COLO668 (cell line): ENCODE data around the gene DLX5.
"Not testable (repeated sequence)": the region's sequence is repeated elsewhere in the genome, so short reads cannot be mapped to it uniquely, and the experiment has no call there.

ENCODE experiments used
- DNase-seq: peaks from one replicate; lab custom pipeline; 2025; ENCODE audit not compliant: unreplicated experiment; lab: John Stamatoyannopoulos, UW

DLX5 gene

GRCh38 chr7:97024209-97025129 is at the start of gene DLX5:
TSS of gene DLX5 (minus strand) at chr7:97024831. CDS start at chr7:97024623, 208 bp downstream.
- peak; percentile 77 for DNase-seq

- DNase-seq, result not testable (repeated sequence)
These were observed 47.4 kb upstream of the DLX5 start for GRCh38 chr7:97072025-97072424.

GRCh38 chr7:97064972-97065587 is 40.4 kb upstream of the DLX5 start:
- peak; percentile 42 for DNase-seq

- DNase-seq, result no peak
These were observed 39.4 kb upstream of the DLX5 start for GRCh38 chr7:97064020-97064419.

DNA sequence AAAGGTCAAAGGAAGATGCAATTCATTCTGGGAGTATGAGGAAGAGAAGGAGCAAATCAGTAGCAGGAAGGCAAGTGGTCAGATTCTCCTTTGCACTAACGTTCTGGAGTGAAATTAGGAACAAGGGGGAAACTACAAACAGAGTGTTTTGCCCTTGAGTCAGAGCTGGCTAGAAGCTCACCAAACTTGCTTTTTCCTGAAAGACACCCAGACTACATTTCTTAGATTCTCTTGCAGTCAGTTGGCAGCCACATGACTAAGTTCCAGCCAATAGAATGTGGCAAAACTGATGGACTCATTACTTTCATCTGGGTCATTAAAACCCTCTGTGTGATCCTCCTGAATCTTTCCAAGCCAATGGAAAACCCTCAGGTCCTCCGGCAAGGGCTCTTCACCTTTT is 18.6 kb upstream of the DLX5 start:
- DNase-seq, result no peak

- no peak for DNase-seq
These were observed 14.9 kb upstream of the DLX5 start for GRCh38 chr7:97039374-97040065.

GRCh38 chr7:97034213-97034852 is 9.7 kb upstream of the DLX5 start:
- DNase-seq, result not testable (repeated sequence)

- peak; percentile 78 for DNase-seq
These were observed 3.0 kb upstream of the DLX5 start for GRCh38 chr7:97027427-97028234.

- no peak for DNase-seq
These were observed 2.2 kb upstream of the DLX5 start for GRCh38 chr7:97026715-97027426.

DNA sequence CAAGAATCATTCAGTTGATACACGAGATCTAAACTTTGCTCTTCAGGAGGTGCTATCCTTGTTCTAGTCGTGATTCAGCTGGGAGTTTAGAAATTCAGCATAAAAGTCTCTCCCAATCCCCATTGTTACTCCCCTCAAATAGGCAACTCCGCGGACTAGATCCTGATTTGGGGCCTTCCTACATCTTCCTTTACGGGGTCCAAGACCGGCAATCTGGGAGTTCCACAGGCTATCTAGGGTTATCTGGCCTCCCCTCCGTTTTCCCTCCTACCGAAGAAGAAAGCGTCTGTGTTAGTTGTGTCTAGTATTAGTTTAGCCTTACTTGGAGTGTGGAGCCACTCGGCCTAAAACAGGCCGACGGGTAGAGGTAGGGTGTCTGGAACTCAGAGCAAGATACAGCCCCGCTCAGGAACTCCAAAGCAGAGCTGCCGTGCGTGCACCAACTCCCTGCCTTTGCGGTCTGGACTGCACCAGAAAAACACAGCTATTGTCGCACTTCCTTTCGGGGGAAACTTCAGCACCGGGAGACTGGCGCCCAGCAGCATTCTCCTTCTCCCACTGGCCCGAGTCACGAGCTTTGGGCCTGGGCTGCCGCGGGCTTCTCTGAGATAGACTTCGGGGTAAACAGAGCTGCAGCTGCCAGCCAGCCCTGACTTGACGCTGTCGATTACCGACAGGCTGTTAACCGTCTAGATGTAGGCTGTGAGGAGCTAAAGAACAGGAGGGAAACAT is 1.5 kb upstream of the DLX5 start:
- DNase-seq, result no peak

DNA sequence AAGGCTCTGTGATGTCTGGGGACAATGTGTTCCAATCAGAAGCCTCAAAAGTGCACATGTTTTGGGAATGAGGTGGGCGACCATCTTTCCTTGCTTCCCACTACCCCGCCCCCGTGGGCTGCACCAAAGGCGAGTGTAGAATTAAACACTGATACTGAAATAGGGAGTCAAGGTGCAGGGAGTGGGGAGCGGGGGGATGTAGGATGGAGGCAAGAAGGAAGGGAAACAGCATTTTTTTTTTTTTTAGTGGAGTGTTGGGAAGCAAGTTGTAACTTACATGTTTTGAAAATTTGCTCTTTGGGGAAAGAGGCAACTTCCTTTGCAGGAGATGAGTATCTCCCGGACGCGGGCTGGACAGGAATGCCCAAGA is 484 bp upstream of the DLX5 start:
- no peak for DNase-seq

GRCh38 chr7:97022491-97023306 is 1.9 kb downstream of the DLX5 start:
- no peak for DNase-seq

DNA sequence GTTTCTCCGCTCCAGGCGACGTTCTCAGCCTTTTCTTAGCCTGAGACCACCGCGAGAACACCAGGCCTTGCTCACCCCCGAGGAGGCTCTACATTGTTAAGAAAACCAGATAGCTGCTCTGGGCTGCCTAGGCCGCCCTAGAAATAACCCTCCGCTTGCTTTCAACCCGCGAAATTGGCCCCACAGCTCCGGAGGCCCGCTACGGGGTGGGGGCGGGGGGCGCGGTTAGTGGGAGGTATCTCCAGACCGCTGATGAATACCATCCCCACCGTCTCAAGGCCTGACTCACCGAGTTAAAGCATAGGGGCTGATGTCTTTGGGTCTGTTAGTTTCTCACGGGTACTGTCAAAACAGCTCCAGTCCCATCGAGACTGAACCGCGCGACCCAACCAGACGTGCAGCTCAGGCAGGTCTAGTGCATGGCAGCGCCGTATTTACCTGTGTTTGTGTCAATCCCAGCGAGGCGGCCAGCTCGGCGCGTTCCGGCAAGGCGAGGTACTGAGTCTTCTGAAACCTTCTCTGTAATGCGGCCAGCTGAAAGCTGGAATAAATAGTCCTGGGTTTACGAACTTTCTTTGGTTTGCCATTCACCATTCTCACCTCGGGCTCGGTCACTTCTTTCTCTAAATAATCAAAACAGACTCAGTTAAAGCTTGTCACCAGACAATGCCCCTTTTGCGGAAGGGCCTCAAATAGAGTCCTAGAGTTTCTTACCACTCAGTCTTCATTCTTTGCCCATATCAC is 2.7 kb downstream of the DLX5 start:
- DNase-seq, result no peak

DNA sequence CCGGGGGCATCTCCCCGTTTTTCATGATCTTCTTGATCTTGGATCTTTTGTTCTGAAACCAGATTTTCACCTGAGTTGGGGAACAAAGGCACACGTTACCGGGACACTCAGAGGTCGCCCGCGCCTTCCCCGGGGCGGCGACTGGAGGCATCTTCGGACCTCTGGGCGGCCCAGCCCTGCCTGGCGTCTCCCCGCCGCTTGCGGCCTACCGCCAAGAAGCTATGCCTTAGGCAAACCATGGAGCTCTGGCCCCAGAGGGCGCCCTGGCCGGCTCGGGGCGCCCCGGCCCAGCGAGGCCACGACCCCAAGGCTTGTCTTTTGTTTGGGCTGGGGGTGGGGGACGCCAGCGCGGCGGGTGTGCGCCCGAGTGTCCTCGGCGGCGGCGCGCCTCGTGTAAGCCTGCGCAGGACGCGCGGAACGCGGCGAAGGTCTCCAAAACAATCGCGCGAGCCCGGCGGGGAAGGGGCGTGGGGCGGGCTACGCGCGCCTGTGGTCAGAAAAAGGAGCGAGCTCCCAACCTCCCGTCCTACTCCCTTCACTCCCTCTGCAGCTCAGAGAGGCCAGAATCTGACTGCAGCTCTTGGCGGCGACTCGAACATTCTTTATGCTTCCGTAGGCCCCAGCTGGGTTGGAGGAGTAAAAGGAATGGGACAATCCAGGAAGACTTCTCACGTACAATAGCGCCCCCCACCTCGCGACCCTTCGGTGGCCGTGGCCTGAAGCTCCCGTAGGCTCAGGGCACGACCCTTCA is 3.5 kb downstream of the DLX5 start:
- DNase-seq, result no peak

- DNase-seq, result no peak
These were observed 4.0 kb downstream of the DLX5 start for GRCh38 chr7:97020601-97020995.

GRCh38 chr7:97019710-97020225 is 4.9 kb downstream of the DLX5 start:
- no peak for DNase-seq
